HepG2 (cell line): ENCODE data around the gene PTPRC. TPM values are rescaled to one million over a fixed set of nuclear protein-coding genes. Genes with fewer than 3 reads are reported as not detected.

Source experiments
- ATAC-seq: fragments of 200-7000 bp; cut with Tn5 transposase; 3 replicates; pipeline ENCODE4 v1.9.1; 2020; ENCODE audit warnings: mild to moderate bottlenecking, moderate library complexity
- BruUV-seq: library from RNA; stranded (reverse); fragments of 400-500 nt; replicated peaks from 2 replicates; lab custom pipeline; 2021; lab: Mats Ljungman, UMichigan
- CTCF ChIA-PET: fragments of 300-600 bp; formaldehyde crosslinking; extraction: SDS; loops from one replicate; lab custom pipeline; 2021; ENCODE audit warnings: low total read pairs, inconsistent platforms, low intra/inter-chr PET ratio; lab: Yijun Ruan, JAX
- POLR2A ChIA-PET: fragments of 350-600 bp; sonication (Branson Sonifier 250); formaldehyde crosslinking; loops from one replicate; lab custom pipeline; 2020; ENCODE audit warnings: antibody characterized with exemption, inconsistent platforms; lab: Yijun Ruan, JAX
- DNase-seq: peaks from one replicate; pipeline ENCODE4 v3.0.0-alpha.2; 2015; ENCODE audit warnings: low spot score
- FAIRE-seq: peaks from 3 replicates; lab custom pipeline; 2011; peaks lifted over from hg19 to GRCh38; lab: Jason Lieb, UNC
- H2AFZ ChIP-seq: one replicate; pipeline ENCODE4 v1.6.1; 2011; ENCODE audit warnings: low read length, inconsistent platforms
- H3K27ac ChIP-seq: fragments of 300-600 bp; 3 replicates; pipeline ENCODE4 v1.8.0; 2011; ENCODE audit warnings: mixed run types, mild to moderate bottlenecking, mixed read lengths, low read length, inconsistent platforms; ENCODE audit not compliant: insufficient read depth; ENCODE audit errors: extremely low read length
- H3K27me3 ChIP-seq, 2 experiments: fragments of 200-600 bp in 1 of 2; 2 replicates in 1 of 2; 3 replicates in 1 of 2; pipeline versions ENCODE4 v1.6.0 to v1.8.0; 2011; ENCODE audit warnings: low read length in 2 of 2, mild to moderate bottlenecking in 2 of 2, moderate library complexity in 2 of 2, inconsistent platforms in 1 of 2; ENCODE audit not compliant: insufficient read depth in 2 of 2, control insufficient read depth in 1 of 2
- H3K36me3 ChIP-seq, 2 experiments: fragments of 200-600 bp in 1 of 2; replicated peaks in 1 of 2; 2 replicates in 1 of 2; 3 replicates in 1 of 2; pipeline versions ENCODE4 v1.5.1 to v1.8.0; 2011; ENCODE audit warnings: low read length in 2 of 2, inconsistent platforms in 1 of 2; ENCODE audit not compliant: insufficient read depth in 2 of 2, control insufficient read depth in 1 of 2
- H3K4me1 ChIP-seq: 2 replicates; pipeline ENCODE4 v1.5.1; 2012; ENCODE audit warnings: low read length, inconsistent platforms; ENCODE audit not compliant: insufficient read depth
- H3K4me2 ChIP-seq: 2 replicates; pipeline ENCODE4 v1.6.0; 2011; ENCODE audit warnings: low read depth, low read length, inconsistent platforms
- H3K4me3 ChIP-seq, 3 experiments: fragments of 200-600 bp in 1 of 3; sonication (generic), shearing (Covaris generic) in 1 of 3; replicated peaks in 1 of 3; 2 replicates each; pipeline ENCODE4 v1.5.1; 2011 to 2016; ENCODE audit warnings: low read length in 3 of 3, inconsistent platforms in 2 of 3, low read depth in 2 of 3, mild to moderate bottlenecking in 2 of 3, control low read depth in 1 of 3, mixed read lengths in 1 of 3; ENCODE audit not compliant: insufficient read depth in 1 of 3
- H3K79me2 ChIP-seq: one replicate; pipeline ENCODE4 v1.6.1; 2011; ENCODE audit warnings: low read length, inconsistent platforms; ENCODE audit not compliant: insufficient read depth
- H3K9ac ChIP-seq: 2 replicates; pipeline ENCODE4 v1.6.0; 2011; ENCODE audit warnings: mild to moderate bottlenecking, low read depth, low read length, inconsistent platforms; ENCODE audit not compliant: insufficient read depth
- H3K9me3 ChIP-seq: 2 replicates; pipeline ENCODE4 v1.5.1; 2012; ENCODE audit warnings: mild to moderate bottlenecking, low read length
- H4K20me1 ChIP-seq: 2 replicates; pipeline ENCODE4 v1.6.0; 2011; ENCODE audit warnings: inconsistent platforms, mild to moderate bottlenecking, low read length, moderate library complexity; ENCODE audit not compliant: insufficient read depth
- MAFF ChIP-seq: IDR thresholded peaks from 2 replicates; pipeline ENCODE4 v1.6.1; 2011; ENCODE audit warnings: low read depth, low read length, improper control_type of control experiment
- REXO4 ChIP-seq: sonication (generic); formaldehyde crosslinking; IDR thresholded peaks from 2 replicates; pipeline ENCODE4 v1.8.0; 2022; ENCODE audit warnings: missing genetic modification reagents, mild to moderate bottlenecking, borderline replicate concordance
- TP53 ChIP-seq: sonication (generic); formaldehyde crosslinking; conservative IDR thresholded peaks from 2 replicates; pipeline ENCODE4 v1.4.0; 2020; ENCODE audit warnings: missing genetic modification reagents
- ZNF17 ChIP-seq: sonication (generic); formaldehyde crosslinking; IDR thresholded peaks from 2 replicates; pipeline ENCODE4 v1.5.0; 2020; ENCODE audit warnings: mild to moderate bottlenecking, missing genetic modification reagents
- ZNF432 ChIP-seq: sonication (generic); formaldehyde crosslinking; IDR thresholded peaks from 2 replicates; pipeline ENCODE4 v1.5.0; 2020; ENCODE audit warnings: missing genetic modification reagents, mild to moderate bottlenecking, borderline replicate concordance
- ZNF451 ChIP-seq: sonication (generic); formaldehyde crosslinking; IDR thresholded peaks from 2 replicates; pipeline ENCODE4 v1.5.0; 2020; ENCODE audit warnings: mild to moderate bottlenecking, missing genetic modification reagents
- ZNF569 ChIP-seq: sonication (generic); formaldehyde crosslinking; IDR thresholded peaks from 2 replicates; pipeline ENCODE4 v1.5.0; 2020; ENCODE audit warnings: mild to moderate bottlenecking, missing genetic modification reagents, moderate library complexity, borderline replicate concordance
- ZNF709 ChIP-seq: sonication (generic); formaldehyde crosslinking; IDR thresholded peaks from 2 replicates; pipeline ENCODE4 v1.5.0; 2020; ENCODE audit warnings: mild to moderate bottlenecking, missing genetic modification reagents
- WGBS: methylation state at CpG from one replicate; pipeline ENCODE4 v1.1.6; 2017; ENCODE audit warnings: low lambda C conversion rate; 5-methylcytosine and 5-hydroxymethylcytosine counted together
- in situ Hi-C: cut with HindIII; loops from 2 replicates; pipeline ENCODE4 v1.10.0; 2017; ENCODE audit warnings: low pct_unique_long_range_greater_than_20kb; ENCODE audit not compliant: extremely low pct_ligation_motif_present
- intact Hi-C: fragments of 100-400 bp; cut with micrococcal nuclease; formaldehyde crosslinking; loops from one replicate; pipeline ENCODE4 v1.10.0; 2022; ENCODE audit not compliant: unreplicated experiment
- polyA plus RNA-seq, 8 experiments: library from polyadenylated mRNA; depleted of rRNA in 3 of 8; stranded (reverse) in 7 of 8; unstranded in 1 of 8; fragments of >200 nt; fragmentation: Illumina TruSeq in 4 of 8; extraction: Trizol in 4 of 8; gene quantifications; 2 replicates each; pipeline versions ENCODE4 v1.2.1 to v1.2.3, GENCODE V29; 2011 to 2016; ENCODE audit warnings: low read depth in 4 of 8, missing spikeins in 1 of 8, mixed read lengths in 1 of 8; ENCODE audit not compliant: insufficient read depth in 1 of 8
- total RNA-seq, 5 experiments: library from RNA; depleted of rRNA; stranded (reverse); fragments of >200 nt; fragmentation: Illumina TruSeq; extraction: Trizol; gene quantifications; 2 replicates each; pipeline ENCODE4 v1.2.3, GENCODE V29; 2016; ENCODE audit warnings: low read depth in 1 of 5
- TF ChIP-seq, protein P1 (sequence below): sonication (generic); formaldehyde crosslinking; IDR thresholded peaks from 2 replicates; pipeline ENCODE4 v1.4.0; 2020; ENCODE audit warnings: mild to moderate bottlenecking, missing genetic modification reagents, borderline replicate concordance
- TF ChIP-seq, protein P2 (sequence below), 2 experiments: fragments of 450-650 bp in 1 of 2; sonication (generic) in 1 of 2; formaldehyde crosslinking; IDR thresholded peaks; 2 replicates each; pipeline versions ENCODE4 v1.5.0 to v1.8.0; 2020 to 2022; ENCODE audit warnings: mild to moderate bottlenecking in 1 of 2, missing genetic modification reagents in 1 of 2
- TF ChIP-seq, protein P3 (sequence below): fragments of 450-650 bp; IDR thresholded peaks from 2 replicates; pipeline ENCODE4 v1.6.1; 2016
- TF ChIP-seq, protein P4 (sequence below): sonication (generic); formaldehyde crosslinking; IDR thresholded peaks from 2 replicates; pipeline ENCODE4 v1.4.0; 2020; ENCODE audit warnings: missing genetic modification reagents

PTPRC gene
- total and polyA plus RNA-seq, 2 of the 13 experiments (the other 11 are each of a cell fraction or from before 2014, with no cell fraction given), result not detected

DNA sequence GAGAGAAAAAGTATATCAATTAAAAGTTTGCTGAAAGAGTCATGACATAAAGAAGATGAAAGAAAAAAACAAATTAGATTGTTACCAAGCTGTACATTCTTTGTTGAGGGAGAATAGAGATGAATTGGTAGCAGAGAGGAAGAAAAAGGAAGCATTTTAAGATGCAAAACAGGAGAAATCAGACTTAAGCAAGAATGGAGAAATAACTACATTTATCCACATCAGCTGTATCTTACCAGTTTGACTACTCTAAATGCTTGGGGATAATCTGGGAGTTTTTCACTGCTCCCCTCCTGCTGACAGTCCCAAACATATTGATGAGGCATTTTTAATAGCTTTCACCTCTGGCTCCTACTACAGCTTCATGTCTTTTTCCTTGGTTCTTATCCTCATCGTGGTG is 16.8 kb upstream of the PTPRC start (continued):
- TF ChIP-seq, protein P1, sequence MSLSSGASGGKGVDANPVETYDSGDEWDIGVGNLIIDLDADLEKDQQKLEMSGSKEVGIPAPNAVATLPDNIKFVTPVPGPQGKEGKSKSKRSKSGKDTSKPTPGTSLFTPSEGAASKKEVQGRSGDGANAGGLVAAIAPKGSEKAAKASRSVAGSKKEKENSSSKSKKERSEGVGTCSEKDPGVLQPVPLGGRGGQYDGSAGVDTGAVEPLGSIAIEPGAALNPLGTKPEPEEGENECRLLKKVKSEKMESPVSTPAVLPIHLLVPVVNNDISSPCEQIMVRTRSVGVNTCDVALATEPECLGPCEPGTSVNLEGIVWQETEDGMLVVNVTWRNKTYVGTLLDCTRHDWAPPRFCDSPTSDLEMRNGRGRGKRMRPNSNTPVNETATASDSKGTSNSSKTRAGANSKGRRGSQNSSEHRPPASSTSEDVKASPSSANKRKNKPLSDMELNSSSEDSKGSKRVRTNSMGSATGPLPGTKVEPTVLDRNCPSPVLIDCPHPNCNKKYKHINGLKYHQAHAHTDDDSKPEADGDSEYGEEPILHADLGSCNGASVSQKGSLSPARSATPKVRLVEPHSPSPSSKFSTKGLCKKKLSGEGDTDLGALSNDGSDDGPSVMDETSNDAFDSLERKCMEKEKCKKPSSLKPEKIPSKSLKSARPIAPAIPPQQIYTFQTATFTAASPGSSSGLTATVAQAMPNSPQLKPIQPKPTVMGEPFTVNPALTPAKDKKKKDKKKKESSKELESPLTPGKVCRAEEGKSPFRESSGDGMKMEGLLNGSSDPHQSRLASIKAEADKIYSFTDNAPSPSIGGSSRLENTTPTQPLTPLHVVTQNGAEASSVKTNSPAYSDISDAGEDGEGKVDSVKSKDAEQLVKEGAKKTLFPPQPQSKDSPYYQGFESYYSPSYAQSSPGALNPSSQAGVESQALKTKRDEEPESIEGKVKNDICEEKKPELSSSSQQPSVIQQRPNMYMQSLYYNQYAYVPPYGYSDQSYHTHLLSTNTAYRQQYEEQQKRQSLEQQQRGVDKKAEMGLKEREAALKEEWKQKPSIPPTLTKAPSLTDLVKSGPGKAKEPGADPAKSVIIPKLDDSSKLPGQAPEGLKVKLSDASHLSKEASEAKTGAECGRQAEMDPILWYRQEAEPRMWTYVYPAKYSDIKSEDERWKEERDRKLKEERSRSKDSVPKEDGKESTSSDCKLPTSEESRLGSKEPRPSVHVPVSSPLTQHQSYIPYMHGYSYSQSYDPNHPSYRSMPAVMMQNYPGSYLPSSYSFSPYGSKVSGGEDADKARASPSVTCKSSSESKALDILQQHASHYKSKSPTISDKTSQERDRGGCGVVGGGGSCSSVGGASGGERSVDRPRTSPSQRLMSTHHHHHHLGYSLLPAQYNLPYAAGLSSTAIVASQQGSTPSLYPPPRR (CRISPR knock-in tag), result no peak

DNA sequence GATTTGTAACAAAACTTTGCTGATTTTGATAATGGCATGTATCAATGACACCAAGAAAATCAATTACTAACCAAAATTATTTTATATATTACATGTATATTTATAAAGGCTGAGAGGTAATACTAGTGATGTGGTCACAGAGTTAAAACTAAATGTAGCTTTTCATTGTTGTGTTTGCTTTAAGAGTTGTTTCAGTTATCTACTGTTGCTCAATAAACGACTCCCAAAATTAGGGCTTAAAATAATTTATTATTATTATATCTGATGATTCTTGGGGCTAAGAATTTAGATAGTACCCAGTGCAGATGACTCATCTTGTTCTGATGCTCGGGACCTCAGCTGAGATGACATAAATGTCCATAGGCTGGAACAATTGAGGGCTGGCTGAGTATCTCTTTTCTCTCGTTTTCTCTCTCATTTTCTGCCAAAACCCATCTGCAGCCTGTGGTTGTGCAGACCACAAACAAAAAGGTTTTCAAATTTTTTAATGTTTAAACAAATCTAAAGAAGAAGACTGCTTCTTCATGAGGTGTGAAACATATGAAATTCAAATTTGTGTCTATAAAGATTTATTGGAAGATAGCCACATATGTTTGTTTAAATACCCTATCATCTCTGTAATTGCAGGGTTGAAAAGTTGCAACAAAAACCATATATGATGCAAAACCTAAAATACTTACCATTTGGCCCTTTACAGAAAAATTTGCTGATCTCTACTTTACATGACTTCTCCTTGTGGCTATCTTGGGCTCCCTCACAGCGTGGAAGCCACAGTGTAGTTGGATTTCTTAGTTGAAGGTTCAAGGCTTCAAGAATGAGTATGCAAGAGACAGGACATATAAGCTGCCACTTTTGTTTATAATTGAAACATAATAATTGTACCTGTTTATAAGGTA is 14.8 kb upstream of the PTPRC start:
- Histone ChIP-seq H4K20me1 (no peaks in the 10 kb centered on the region), H3K36me3 (no peaks in the 10 kb centered on the region), H2AFZ (no peak overlapping the region), H3K9me3 (no peaks in the 10 kb centered on the region), H3K4me3 (no peak overlapping the region), H3K9ac (no peak overlapping the region), H3K4me2 (no peak overlapping the region), H3K79me2 (no peaks in the 10 kb centered on the region), H3K27ac (no peak overlapping the region), H3K4me1 (no peaks in the 10 kb centered on the region), H3K27me3 (no peaks in the 10 kb centered on the region; a peak in 1 of 5 replicates)
- intact Hi-C loops, result no loop called here
- FAIRE-seq, result no peak
- in situ Hi-C loops, result no loop called here
- POLR2A ChIA-PET, result no interaction called here
- ATAC-seq, result no peak
- WGBS, result 1% methylated on average over 4 of the region's 4 CpGs
- BruUV-seq, result no TSS peak
- CTCF ChIA-PET, result no interaction called here
- DNase-seq, result no peak
- no peak for TF ChIP-seq TP53 (CRISPR knock-in tag)
- no peak for TF ChIP-seq ZNF451 (CRISPR knock-in tag)
- TF ChIP-seq, protein P2, sequence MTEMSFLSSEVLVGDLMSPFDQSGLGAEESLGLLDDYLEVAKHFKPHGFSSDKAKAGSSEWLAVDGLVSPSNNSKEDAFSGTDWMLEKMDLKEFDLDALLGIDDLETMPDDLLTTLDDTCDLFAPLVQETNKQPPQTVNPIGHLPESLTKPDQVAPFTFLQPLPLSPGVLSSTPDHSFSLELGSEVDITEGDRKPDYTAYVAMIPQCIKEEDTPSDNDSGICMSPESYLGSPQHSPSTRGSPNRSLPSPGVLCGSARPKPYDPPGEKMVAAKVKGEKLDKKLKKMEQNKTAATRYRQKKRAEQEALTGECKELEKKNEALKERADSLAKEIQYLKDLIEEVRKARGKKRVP (CRISPR knock-in tag; IDR thresholded peaks at IDR 0.05), result no peak
- TF ChIP-seq, protein P3, sequence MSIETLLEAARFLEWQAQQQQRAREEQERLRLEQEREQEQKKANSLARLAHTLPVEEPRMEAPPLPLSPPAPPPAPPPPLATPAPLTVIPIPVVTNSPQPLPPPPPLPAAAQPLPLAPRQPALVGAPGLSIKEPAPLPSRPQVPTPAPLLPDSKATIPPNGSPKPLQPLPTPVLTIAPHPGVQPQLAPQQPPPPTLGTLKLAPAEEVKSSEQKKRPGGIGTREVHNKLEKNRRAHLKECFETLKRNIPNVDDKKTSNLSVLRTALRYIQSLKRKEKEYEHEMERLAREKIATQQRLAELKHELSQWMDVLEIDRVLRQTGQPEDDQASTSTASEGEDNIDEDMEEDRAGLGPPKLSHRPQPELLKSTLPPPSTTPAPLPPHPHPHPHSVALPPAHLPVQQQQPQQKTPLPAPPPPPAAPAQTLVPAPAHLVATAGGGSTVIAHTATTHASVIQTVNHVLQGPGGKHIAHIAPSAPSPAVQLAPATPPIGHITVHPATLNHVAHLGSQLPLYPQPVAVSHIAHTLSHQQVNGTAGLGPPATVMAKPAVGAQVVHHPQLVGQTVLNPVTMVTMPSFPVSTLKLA, result no peak
- no peak for TF ChIP-seq ZNF569
- TF ChIP-seq, protein P4, sequence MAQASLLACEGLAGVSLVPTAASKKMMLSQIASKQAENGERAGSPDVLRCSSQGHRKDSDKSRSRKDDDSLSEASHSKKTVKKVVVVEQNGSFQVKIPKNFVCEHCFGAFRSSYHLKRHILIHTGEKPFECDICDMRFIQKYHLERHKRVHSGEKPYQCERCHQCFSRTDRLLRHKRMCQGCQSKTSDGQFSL, result no peak
- TF ChIP-seq ZNF432 (CRISPR knock-in tag), result no peak
- TF ChIP-seq ZNF17 (CRISPR knock-in tag), result no peak
- no peak for TF ChIP-seq ZNF709 (CRISPR knock-in tag)
- no peak for TF ChIP-seq MAFF
- no peak for TF ChIP-seq REXO4 (CRISPR knock-in tag)
